ENCODE data around the gene LRRC32.

Gene LRRC32

GRCh38 chr11:76674517-76675400 lies 4.2 kb upstream of the LRRC32 start:
- H3K9me3 Mint-ChIP-seq, result no peaks in the 10 kb centered on the region
- no peaks in the 10 kb centered on the region for H3K36me3 Mint-ChIP-seq
- no peak overlapping the region for H3K4me3 Mint-ChIP-seq
- peaks cover 13% of the 10 kb centered on the region for H3K27me3 Mint-ChIP-seq
- peaks cover 15% of the 10 kb centered on the region for H3K4me1 Mint-ChIP-seq
- no peak overlapping the region for H3K27ac Mint-ChIP-seq

DNA sequence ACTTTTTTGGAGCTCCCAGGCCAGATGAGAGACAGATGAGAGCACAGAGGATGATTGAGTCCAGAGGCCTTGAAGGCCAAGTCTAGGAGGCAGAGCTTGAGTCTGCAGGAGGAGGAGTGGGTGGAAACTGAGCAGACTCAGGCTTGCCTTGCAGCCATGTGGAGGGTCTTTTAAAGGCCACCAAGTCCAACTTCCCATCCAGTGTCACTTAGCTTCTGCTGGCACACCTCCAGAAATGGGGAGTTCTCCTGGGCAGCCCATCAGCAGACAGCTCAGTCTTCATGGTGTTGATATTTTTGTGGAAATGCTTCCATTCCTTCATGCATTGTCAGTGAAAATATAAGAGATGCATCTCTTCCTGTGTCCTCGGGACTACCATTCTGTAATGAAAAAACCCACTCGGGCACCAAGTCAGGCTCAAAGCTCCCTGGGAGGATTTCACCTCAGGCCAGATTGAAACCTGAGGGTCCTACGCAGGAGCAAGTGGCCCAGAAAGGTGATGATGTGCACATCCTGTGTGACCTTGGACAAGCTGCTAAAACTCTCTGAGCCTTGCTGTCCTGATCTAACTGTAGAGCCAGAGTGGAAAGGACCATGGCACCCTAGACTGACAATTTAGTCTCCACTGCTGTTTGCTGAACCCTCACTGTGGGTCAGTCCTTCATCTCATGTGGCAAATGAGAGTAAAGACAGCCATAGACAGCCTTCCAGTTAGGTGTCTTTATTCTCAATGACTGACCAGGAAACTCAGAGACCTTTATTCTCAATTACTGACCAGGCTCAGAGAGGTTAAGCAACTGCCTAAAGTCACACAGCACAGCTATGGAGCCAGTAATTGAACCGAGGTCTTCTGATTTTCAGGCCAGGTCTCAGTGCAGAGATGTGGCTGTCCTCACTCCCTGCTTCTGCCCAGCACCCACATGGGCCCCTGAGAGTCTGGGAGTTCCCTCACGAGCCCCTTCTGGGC lies 2.9 kb upstream of the LRRC32 start:
- Mint-ChIP-seq H3K4me1 (peaks cover 20% of the 10 kb centered on the region), H3K4me3 (no peak overlapping the region)

GRCh38 chr11:76672431-76673175 lies 2.1 kb upstream of the LRRC32 start:
- Mint-ChIP-seq H3K9me3 (no peaks in the 10 kb centered on the region), H3K4me3 (no peak overlapping the region), H3K4me1 (peaks cover 20% of the 10 kb centered on the region), H3K36me3 (no peaks in the 10 kb centered on the region), H3K27ac (no peak overlapping the region), H3K27me3 (peaks cover 23% of the 10 kb centered on the region)

More for the DNA sequence above, 2.9 kb upstream of the LRRC32 start:
- H3K27me3 Mint-ChIP-seq, result peaks cover 21% of the 10 kb centered on the region
- H3K36me3 Mint-ChIP-seq, result no peaks in the 10 kb centered on the region
- no peak overlapping the region for H3K27ac Mint-ChIP-seq
- no peaks in the 10 kb centered on the region for H3K9me3 Mint-ChIP-seq

DNA sequence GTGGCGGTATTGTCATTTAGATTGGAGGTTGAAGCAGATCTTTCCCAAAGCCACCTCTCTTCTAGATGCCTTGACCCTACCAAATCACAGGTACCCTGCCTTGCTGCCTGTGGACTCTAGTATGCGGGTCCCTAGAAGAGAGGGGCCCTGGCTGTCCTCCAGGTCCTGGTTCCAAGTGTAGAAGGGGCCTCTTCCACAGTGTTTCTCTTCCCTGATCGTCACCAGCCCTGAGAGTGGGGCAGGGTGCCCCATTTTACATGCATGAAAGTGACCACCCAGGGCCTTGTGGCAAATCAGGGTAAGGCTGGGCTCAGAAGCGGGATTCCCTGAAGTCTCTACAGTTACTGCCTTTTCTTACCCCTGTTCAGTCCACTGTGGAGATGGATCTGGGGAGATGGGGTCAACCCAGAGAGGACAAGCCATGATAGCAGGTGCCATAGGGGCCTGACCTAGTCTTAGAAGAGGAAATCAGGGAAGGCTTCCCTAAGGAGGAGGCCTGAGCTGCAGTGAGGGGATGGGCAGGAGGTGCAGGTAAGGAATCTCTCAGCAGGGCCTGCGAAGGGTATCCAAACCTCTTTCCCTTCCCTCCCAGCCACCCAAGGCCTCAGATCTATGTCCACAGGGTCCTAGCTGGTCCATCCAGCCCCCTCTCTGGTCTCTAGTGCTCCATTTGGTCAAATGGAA lies 1.2 kb upstream of the LRRC32 start:
- H3K4me1 Mint-ChIP-seq, result peaks cover 20% of the 10 kb centered on the region
- no peaks in the 10 kb centered on the region for H3K9me3 Mint-ChIP-seq
- peak overlapping the region; percentile 65 for H3K4me3 Mint-ChIP-seq
- no peaks in the 10 kb centered on the region for H3K36me3 Mint-ChIP-seq
- H3K27ac Mint-ChIP-seq, result no peak overlapping the region
- H3K27me3 Mint-ChIP-seq, result peaks cover 23% of the 10 kb centered on the region

DNA sequence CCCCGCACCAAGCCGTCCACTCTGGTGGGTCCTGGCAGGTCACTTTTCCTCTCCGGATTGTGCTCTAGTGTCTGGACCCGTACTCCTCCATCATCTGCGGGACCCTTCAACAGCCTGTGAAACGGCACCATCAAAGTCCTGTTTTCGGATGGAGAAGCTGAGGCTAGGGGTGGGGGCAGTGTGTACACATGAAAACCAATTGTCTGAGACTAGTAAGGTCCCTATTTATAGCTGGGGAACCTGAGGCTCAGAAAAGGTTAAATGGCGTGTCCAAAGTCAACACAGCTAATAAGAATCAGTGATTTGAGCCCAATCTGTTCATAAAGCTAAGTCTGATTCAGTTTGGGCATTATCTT lies 668 bp upstream of the LRRC32 start:
- peaks cover 20% of the 10 kb centered on the region for H3K4me1 Mint-ChIP-seq

DNA sequence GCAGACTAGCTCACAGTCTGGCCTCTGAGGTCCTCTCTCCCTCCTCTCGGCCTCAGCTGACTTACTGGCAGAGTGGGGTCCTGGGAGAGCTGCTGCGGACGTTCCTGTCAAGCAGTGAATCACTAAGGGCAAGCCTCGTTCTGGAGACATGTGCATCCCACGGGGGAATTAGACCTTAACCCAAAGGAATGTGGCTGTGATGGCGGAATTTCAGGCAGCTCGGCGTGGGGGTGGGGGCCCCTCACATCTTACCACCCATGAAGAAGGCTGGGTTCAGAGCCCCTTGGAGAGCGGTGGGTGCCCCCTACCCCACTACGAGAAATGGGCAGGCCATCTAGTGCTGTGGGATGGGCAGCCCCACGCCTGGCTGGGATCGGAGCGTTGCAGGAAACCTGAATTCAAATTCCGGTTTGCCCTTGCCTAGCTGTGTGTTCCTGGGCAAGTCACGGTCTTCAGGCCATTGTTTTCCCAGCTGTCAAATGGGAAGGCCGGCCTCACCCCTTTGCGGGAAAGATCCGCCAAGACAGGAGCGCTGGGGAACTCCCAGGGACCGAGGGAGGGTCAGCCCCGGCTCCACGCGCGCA lies 554 bp downstream of the LRRC32 start:
- H3K4me3 Mint-ChIP-seq, result peak overlapping the region; percentile 78
- H3K27ac Mint-ChIP-seq, result no peak overlapping the region
- H3K27me3 Mint-ChIP-seq, result peaks cover 22% of the 10 kb centered on the region
- no peaks in the 10 kb centered on the region for H3K36me3 Mint-ChIP-seq
- no peaks in the 10 kb centered on the region for H3K9me3 Mint-ChIP-seq
- H3K4me1 Mint-ChIP-seq, result peaks cover 24% of the 10 kb centered on the region

More for the DNA sequence above, 668 bp upstream of the LRRC32 start:
- Mint-ChIP-seq H3K27me3 (peaks cover 23% of the 10 kb centered on the region), H3K4me3 (peak overlapping the region; percentile 65), H3K27ac (no peak overlapping the region), H3K9me3 (no peaks in the 10 kb centered on the region), H3K36me3 (no peaks in the 10 kb centered on the region)

- H3K27ac Mint-ChIP-seq, result no peak overlapping the region
- peaks cover 31% of the 10 kb centered on the region for H3K4me1 Mint-ChIP-seq
- no peak overlapping the region for H3K4me3 Mint-ChIP-seq
- no peaks in the 10 kb centered on the region for H3K36me3 Mint-ChIP-seq
- no peaks in the 10 kb centered on the region for H3K9me3 Mint-ChIP-seq
- peaks cover 22% of the 10 kb centered on the region for H3K27me3 Mint-ChIP-seq
Measured at GRCh38 chr11:76668362-76669155, 2.0 kb downstream of the LRRC32 start.

- no peak overlapping the region for H3K4me3 Mint-ChIP-seq
- H3K27me3 Mint-ChIP-seq, result peaks cover 22% of the 10 kb centered on the region
- no peaks in the 10 kb centered on the region for H3K36me3 Mint-ChIP-seq
- H3K27ac Mint-ChIP-seq, result no peak overlapping the region
- no peaks in the 10 kb centered on the region for H3K9me3 Mint-ChIP-seq
- H3K4me1 Mint-ChIP-seq, result peaks cover 28% of the 10 kb centered on the region
Measured at GRCh38 chr11:76667856-76668255, 2.7 kb downstream of the LRRC32 start.

- no peaks in the 10 kb centered on the region for H3K9me3 Mint-ChIP-seq
- no peak overlapping the region for H3K27ac Mint-ChIP-seq
- H3K27me3 Mint-ChIP-seq, result peaks cover 22% of the 10 kb centered on the region
- no peak overlapping the region for H3K4me3 Mint-ChIP-seq
- peaks cover 27% of the 10 kb centered on the region for H3K4me1 Mint-ChIP-seq
- no peaks in the 10 kb centered on the region for H3K36me3 Mint-ChIP-seq
Measured at GRCh38 chr11:76667271-76667818, 3.2 kb downstream of the LRRC32 start.

DNA sequence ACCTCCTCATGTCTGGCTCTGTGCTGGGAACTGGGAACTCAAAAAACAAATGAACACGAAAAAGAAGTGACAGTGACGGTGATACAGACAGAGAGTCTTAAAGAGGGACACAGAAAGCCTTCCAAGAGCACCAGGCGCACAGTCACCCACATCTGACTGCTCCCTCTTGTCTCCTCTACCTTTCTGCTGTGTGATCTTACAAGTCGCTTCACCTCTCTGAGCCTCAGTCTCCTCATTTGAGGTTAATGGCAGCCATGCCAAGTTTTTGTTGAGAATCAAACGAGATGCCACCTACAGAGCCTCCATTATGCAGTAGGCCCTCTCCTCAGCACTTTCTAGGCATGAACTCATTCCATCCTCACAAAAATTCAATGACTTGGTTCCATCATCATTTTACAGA lies 3.7 kb downstream of the LRRC32 start:
- Mint-ChIP-seq H3K4me3 (no peak overlapping the region), H3K4me1 (peaks cover 27% of the 10 kb centered on the region), H3K36me3 (no peaks in the 10 kb centered on the region), H3K27me3 (peaks cover 20% of the 10 kb centered on the region), H3K9me3 (no peaks in the 10 kb centered on the region), H3K27ac (no peak overlapping the region)

DNA sequence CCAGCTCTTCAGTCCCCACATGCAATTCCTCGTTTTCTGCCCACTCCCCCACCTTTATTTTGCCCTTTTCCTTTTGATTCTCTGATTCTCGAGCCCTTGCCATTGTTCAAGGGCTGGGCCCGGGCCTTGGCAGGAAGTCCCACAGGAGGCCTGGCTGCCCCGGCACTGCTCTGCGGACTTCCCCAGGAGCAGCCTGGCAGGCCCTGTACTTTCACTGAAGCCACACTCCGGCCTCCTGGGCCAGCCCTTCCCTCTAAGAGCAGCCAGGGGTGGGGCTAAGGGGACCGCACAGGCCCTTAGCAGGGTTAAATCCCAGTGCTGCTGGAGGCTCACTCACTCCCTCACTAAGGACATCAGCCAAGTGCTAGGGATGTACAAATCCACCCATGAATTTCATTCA lies 4.1 kb downstream of the LRRC32 start:
- H3K27ac Mint-ChIP-seq, result no peak overlapping the region
- H3K36me3 Mint-ChIP-seq, result no peaks in the 10 kb centered on the region
- no peak overlapping the region for H3K4me3 Mint-ChIP-seq
- peaks cover 17% of the 10 kb centered on the region for H3K27me3 Mint-ChIP-seq
- no peaks in the 10 kb centered on the region for H3K9me3 Mint-ChIP-seq
- peaks cover 23% of the 10 kb centered on the region for H3K4me1 Mint-ChIP-seq

GRCh38 chr11:76665921-76666351 lies 4.6 kb downstream of the LRRC32 start:
- H3K27ac Mint-ChIP-seq, result no peak overlapping the region
- H3K9me3 Mint-ChIP-seq, result no peaks in the 10 kb centered on the region
- H3K27me3 Mint-ChIP-seq, result peaks cover 15% of the 10 kb centered on the region
- peaks cover 21% of the 10 kb centered on the region for H3K4me1 Mint-ChIP-seq
- no peaks in the 10 kb centered on the region for H3K36me3 Mint-ChIP-seq
- no peak overlapping the region for H3K4me3 Mint-ChIP-seq

DNA sequence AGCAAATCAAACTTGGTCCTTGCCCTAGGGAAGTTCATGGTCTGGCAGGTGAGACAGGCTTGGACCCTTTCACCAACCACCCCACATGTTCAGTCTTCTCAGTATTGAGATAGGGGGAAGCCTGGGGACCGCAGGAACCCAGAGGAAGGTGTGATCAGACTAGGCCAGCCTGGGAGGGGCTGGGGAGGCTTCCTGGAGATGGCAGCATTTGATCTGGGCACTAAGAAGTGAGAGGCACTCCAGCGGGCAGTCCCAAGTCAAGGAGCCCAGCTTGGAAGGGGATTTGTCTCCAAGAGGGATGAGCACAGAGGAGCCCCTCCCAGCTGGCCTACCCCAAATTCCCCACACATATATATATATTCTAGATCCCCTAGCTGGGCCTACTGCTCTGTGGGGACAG lies 5.4 kb downstream of the LRRC32 start:
- no peaks in the 10 kb centered on the region for H3K36me3 Mint-ChIP-seq
- H3K27ac Mint-ChIP-seq, result no peak overlapping the region
- H3K4me3 Mint-ChIP-seq, result no peak overlapping the region
- peaks cover 20% of the 10 kb centered on the region for H3K4me1 Mint-ChIP-seq
- H3K27me3 Mint-ChIP-seq, result peaks cover 14% of the 10 kb centered on the region
- H3K9me3 Mint-ChIP-seq, result no peaks in the 10 kb centered on the region
